CD8-positive, alpha-beta memory T cell (primary cell): ENCODE data around the gene VSTM2B. TPM values are rescaled to one million over a fixed set of nuclear protein-coding genes. Genes with fewer than 3 reads are reported as not detected.
A peak's percentile ranks its signal among the peaks of the same experiment; 100 is the strongest.

ENCODE experiments used
- CTCF ChIA-PET: fragments of 350-600 bp; sonication (Branson Sonifier 250); formaldehyde crosslinking; loops from one replicate; lab custom pipeline; 2021; ENCODE audit warnings: antibody characterized with exemption; lab: Charles Lee
- POLR2A ChIA-PET: fragments of 350-600 bp; sonication (Branson Sonifier 250); formaldehyde crosslinking; loops from one replicate; lab custom pipeline; 2021; ENCODE audit warnings: antibody characterized with exemption; lab: Charles Lee
- DNase-seq, 5 donors: peaks; one replicate each; pipeline versions ENCODE4 v3.0.0 to v3.0.0-alpha.2; 2020 to 2022; ENCODE audit warnings: mixed read lengths in 1 of 5
- H3K27ac ChIP-seq: one replicate; pipeline ENCODE4 v1.7.0; 2013; ENCODE audit warnings: low read depth, mild to moderate bottlenecking, low read length, moderate library complexity
- H3K27me3 ChIP-seq: 2 replicates; pipeline ENCODE4 v1.7.0; 2013; ENCODE audit warnings: low read length, mild to moderate bottlenecking; ENCODE audit not compliant: insufficient read depth, poor library complexity, severe bottlenecking
- H3K36me3 ChIP-seq: 2 replicates; pipeline ENCODE4 v1.7.0; 2013; ENCODE audit warnings: mild to moderate bottlenecking, low read length, moderate library complexity; ENCODE audit not compliant: insufficient read depth
- H3K4me1 ChIP-seq: 2 replicates; pipeline ENCODE4 v1.7.0; 2013; ENCODE audit warnings: mild to moderate bottlenecking, low read length, moderate library complexity; ENCODE audit not compliant: insufficient read depth
- H3K4me3 ChIP-seq: 2 replicates; pipeline ENCODE4 v1.7.0; 2013; ENCODE audit warnings: mild to moderate bottlenecking, low read length
- H3K9me3 ChIP-seq: 2 replicates; pipeline ENCODE4 v1.7.0; 2013; ENCODE audit warnings: mild to moderate bottlenecking, low read length
- H3K27ac Mint-ChIP-seq, 8 donors: one replicate each; pipeline ENCODE4 v1.8.0; 2020 to 2021; ENCODE audit warnings: mixed read lengths in 8 of 8, mild to moderate bottlenecking in 6 of 8, inconsistent platforms in 3 of 8, moderate library complexity in 3 of 8
- H3K27me3 Mint-ChIP-seq, 2 donors: one replicate each; pipeline ENCODE4 v1.8.0; 2020 to 2021; ENCODE audit warnings: mixed read lengths in 2 of 2, mild to moderate bottlenecking in 1 of 2, moderate library complexity in 1 of 2
- H3K36me3 Mint-ChIP-seq, 3 donors: one replicate each; pipeline ENCODE4 v1.8.0; 2020 to 2021; ENCODE audit warnings: mixed read lengths in 3 of 3, inconsistent platforms in 1 of 3, mild to moderate bottlenecking in 1 of 3
- H3K4me1 Mint-ChIP-seq, 3 donors: one replicate each; pipeline ENCODE4 v1.8.0; 2020 to 2021; ENCODE audit warnings: mixed read lengths in 3 of 3, inconsistent platforms in 1 of 3, mild to moderate bottlenecking in 1 of 3
- H3K4me3 Mint-ChIP-seq, 7 donors: one replicate each; pipeline ENCODE4 v1.8.0; 2020 to 2021; ENCODE audit warnings: mixed read lengths in 7 of 7, mild to moderate bottlenecking in 6 of 7, moderate library complexity in 4 of 7, inconsistent platforms in 2 of 7
- H3K9me3 Mint-ChIP-seq, 5 donors: one replicate each; pipeline ENCODE4 v1.8.0; 2020 to 2022; ENCODE audit warnings: mixed read lengths in 5 of 5, mild to moderate bottlenecking in 3 of 5, moderate library complexity in 2 of 5, inconsistent platforms in 1 of 5
- polyA plus RNA-seq: library from polyadenylated mRNA; unstranded; fragments of 300-500 nt; fragmentation: Illumina TruSeq; gene quantifications from one replicate; pipeline ENCODE4 v1.2.3, GENCODE V29; 2021
- total RNA-seq, 2 experiments: library from RNA; stranded (reverse); gene quantifications; one replicate each; pipeline ENCODE4 v1.2.3, GENCODE V29; 2021

The VSTM2B gene
- total and polyA plus RNA-seq, 3 experiments from 2014 or later = not detected

GRCh38 chr19:29578349-29578748 is 52.6 kb downstream of the VSTM2B start:
- peaks cover 9% of the 10 kb centered on the region for H3K27me3 ChIP-seq
- H3K36me3 ChIP-seq = no peaks in the 10 kb centered on the region
- H3K27ac ChIP-seq = no peak overlapping the region
- H3K9me3 ChIP-seq = no peaks in the 10 kb centered on the region
- no peak for DNase-seq
- peaks cover 0 to 9% (median 4%) of the 10 kb centered on the region in 5 donors for H3K9me3 Mint-ChIP-seq
- H3K36me3 Mint-ChIP-seq = peaks cover 0 to 6% (median 0%) of the 10 kb centered on the region in 3 donors
- H3K27ac Mint-ChIP-seq = no peak overlapping the region
- H3K4me1 ChIP-seq = no peaks in the 10 kb centered on the region
- CTCF ChIA-PET = no interaction called here
- no peak overlapping the region for H3K4me3 ChIP-seq
- H3K4me3 Mint-ChIP-seq = no peak overlapping the region
- peaks cover 0 to 6% (median 4%) of the 10 kb centered on the region in 3 donors for H3K4me1 Mint-ChIP-seq
- POLR2A ChIA-PET = no interaction called here
- peaks cover 30 to 53% of the 10 kb centered on the region in 2 donors for H3K27me3 Mint-ChIP-seq

GRCh38 chr19:29579308-29579910 is 53.6 kb downstream of the VSTM2B start:
- ChIA-PET CTCF (no interaction called here), POLR2A (no interaction called here)
- no peak overlapping the region for H3K27ac ChIP-seq
- Mint-ChIP-seq H3K27me3 (peaks cover 25 to 44% of the 10 kb centered on the region in 2 donors), H3K27ac (no peak overlapping the region), H3K4me3 (no peak overlapping the region), H3K4me1 (peaks cover 2 to 13% (median 11%) of the 10 kb centered on the region in 3 donors), H3K36me3 (peaks cover 0 to 11% (median 0%) of the 10 kb centered on the region in 3 donors), H3K9me3 (peaks cover 0 to 9% (median 4%) of the 10 kb centered on the region in 5 donors)
- peaks cover 9% of the 10 kb centered on the region for H3K27me3 ChIP-seq
- H3K9me3 ChIP-seq = no peaks in the 10 kb centered on the region
- no peak overlapping the region for H3K4me3 ChIP-seq
- H3K4me1 ChIP-seq = no peaks in the 10 kb centered on the region
- no peaks in the 10 kb centered on the region for H3K36me3 ChIP-seq
- DNase-seq = no peak

GRCh38 chr19:29581398-29581797 is 55.6 kb downstream of the VSTM2B start:
- Histone ChIP-seq H3K27ac (no peak overlapping the region), H3K9me3 (no peaks in the 10 kb centered on the region), H3K36me3 (no peaks in the 10 kb centered on the region), H3K27me3 (peaks cover 9% of the 10 kb centered on the region), H3K4me1 (no peaks in the 10 kb centered on the region), H3K4me3 (no peak overlapping the region)
- H3K4me3 Mint-ChIP-seq = no peak overlapping the region
- CTCF ChIA-PET = interaction anchor here (0.6 kb wide), 1 partner anchor 236 kb away, joined by 3 read pairs; no protein-coding TSS in a partner anchor
- peaks cover 2 to 13% (median 11%) of the 10 kb centered on the region in 3 donors for H3K4me1 Mint-ChIP-seq
- POLR2A ChIA-PET = no interaction called here
- no peak for DNase-seq
- H3K27me3 Mint-ChIP-seq = peaks cover 13 to 25% of the 10 kb centered on the region in 2 donors
- H3K36me3 Mint-ChIP-seq = peaks cover 0 to 11% (median 0%) of the 10 kb centered on the region in 3 donors
- H3K27ac Mint-ChIP-seq = no peak overlapping the region
- peaks cover 0 to 9% (median 4%) of the 10 kb centered on the region in 5 donors for H3K9me3 Mint-ChIP-seq

GRCh38 chr19:29583196-29583999 is 57.6 kb downstream of the VSTM2B start:
- H3K27me3 Mint-ChIP-seq = peaks cover 8 to 11% of the 10 kb centered on the region in 2 donors
- Histone ChIP-seq H3K27ac (no peak overlapping the region), H3K4me1 (peaks cover 9% of the 10 kb centered on the region), H3K4me3 (no peak overlapping the region), H3K36me3 (no peaks in the 10 kb centered on the region), H3K9me3 (no peaks in the 10 kb centered on the region), H3K27me3 (no peaks in the 10 kb centered on the region)
- H3K9me3 Mint-ChIP-seq = peaks cover 0 to 9% (median 4%) of the 10 kb centered on the region in 5 donors
- H3K4me1 Mint-ChIP-seq = peaks cover 16 to 31% (median 31%) of the 10 kb centered on the region in 3 donors
- no peak for DNase-seq
- POLR2A ChIA-PET = interaction anchor here (0.7 kb wide), 1 partner anchor 23 kb away, joined by 3 read pairs; the partner anchor contains the start of gene POP4
- no peak overlapping the region for H3K4me3 Mint-ChIP-seq
- CTCF ChIA-PET = no interaction called here
- H3K27ac Mint-ChIP-seq = peak overlapping the region in 1 of 8 donors; percentile 94
- H3K36me3 Mint-ChIP-seq = peaks cover 0 to 11% (median 0%) of the 10 kb centered on the region in 3 donors

GRCh38 chr19:29586401-29586800 is 60.6 kb downstream of the VSTM2B start:
- Histone ChIP-seq H3K9me3 (no peaks in the 10 kb centered on the region), H3K4me1 (peaks cover 9% of the 10 kb centered on the region), H3K4me3 (no peak overlapping the region), H3K36me3 (no peaks in the 10 kb centered on the region), H3K27me3 (no peaks in the 10 kb centered on the region), H3K27ac (no peak overlapping the region)
- Mint-ChIP-seq H3K36me3 (peaks cover 0 to 5% (median 0%) of the 10 kb centered on the region in 3 donors), H3K27me3 (peaks cover 4 to 5% of the 10 kb centered on the region in 2 donors), H3K4me1 (peaks cover 16 to 34% (median 31%) of the 10 kb centered on the region in 3 donors), H3K9me3 (peaks cover 0 to 3% (median 0%) of the 10 kb centered on the region in 5 donors), H3K27ac (peak overlapping the region in 6 of 8 donors; percentile 34 to 92 (median 69)), H3K4me3 (no peak overlapping the region)
- no peak for DNase-seq
- ChIA-PET CTCF (interaction anchor here (1.6 to 1.7 kb wide), 2 partner anchors 9 to 11 kb away, joined by 5 to 10 read pairs; no protein-coding TSS in a partner anchor), POLR2A (interaction anchor here (1.7 kb wide), 1 partner anchor 19 kb away, joined by 14 read pairs; the partner anchor contains the start of gene POP4)

- no peaks in the 10 kb centered on the region for H3K9me3 Mint-ChIP-seq
- peaks cover 0 to 5% (median 0%) of the 10 kb centered on the region in 3 donors for H3K36me3 Mint-ChIP-seq
- H3K4me3 ChIP-seq = no peak overlapping the region
- CTCF ChIA-PET = interaction anchor here (1.0 to 1.7 kb wide), 8 partner anchors 10 to 173 kb away, joined by 3 to 10 read pairs (median 3); partner anchors contain the start of gene POP4
- peaks cover 4 to 12% of the 10 kb centered on the region in 2 donors for H3K27me3 Mint-ChIP-seq
- H3K27ac Mint-ChIP-seq = peak overlapping the region; percentile 28 to 92 (median 78)
- H3K4me3 Mint-ChIP-seq = peak overlapping the region in 3 of 7 donors; percentile 8 to 59 (median 8)
- no peak for DNase-seq
- peaks cover 16 to 34% (median 31%) of the 10 kb centered on the region in 3 donors for H3K4me1 Mint-ChIP-seq
- POLR2A ChIA-PET = interaction anchor here (1.7 kb wide), 1 partner anchor 19 kb away, joined by 14 read pairs; the partner anchor contains the start of gene POP4
- no peaks in the 10 kb centered on the region for H3K9me3 ChIP-seq
- peaks cover 9% of the 10 kb centered on the region for H3K4me1 ChIP-seq
- peak overlapping the region; percentile 44 for H3K27ac ChIP-seq
- no peaks in the 10 kb centered on the region for H3K36me3 ChIP-seq
- H3K27me3 ChIP-seq = peaks cover 1% of the 10 kb centered on the region
Observed at GRCh38 chr19:29587059-29587458, 61.3 kb downstream of the VSTM2B start.

GRCh38 chr19:29587518-29587986 is 61.8 kb downstream of the VSTM2B start:
- Histone ChIP-seq H3K4me1 (peaks cover 9% of the 10 kb centered on the region), H3K27me3 (peaks cover 4% of the 10 kb centered on the region), H3K36me3 (no peaks in the 10 kb centered on the region), H3K27ac (peak overlapping the region; percentile 44), H3K9me3 (no peaks in the 10 kb centered on the region), H3K4me3 (no peak overlapping the region)
- peaks cover 16 to 33% (median 31%) of the 10 kb centered on the region in 3 donors for H3K4me1 Mint-ChIP-seq
- peaks cover 6 to 12% of the 10 kb centered on the region in 2 donors for H3K27me3 Mint-ChIP-seq
- CTCF ChIA-PET = interaction anchor here (1.0 to 1.7 kb wide), 8 partner anchors 10 to 172 kb away, joined by 3 to 10 read pairs (median 3); partner anchors contain the start of gene POP4
- peak overlapping the region in 4 of 7 donors; percentile 8 to 59 (median 16) for H3K4me3 Mint-ChIP-seq
- H3K36me3 Mint-ChIP-seq = peaks cover 0 to 5% (median 0%) of the 10 kb centered on the region in 3 donors
- POLR2A ChIA-PET = interaction anchor here (1.7 kb wide), 1 partner anchor 18 kb away, joined by 14 read pairs; the partner anchor contains the start of gene POP4
- peak overlapping the region; percentile 28 to 92 (median 74) for H3K27ac Mint-ChIP-seq
- DNase-seq = peak; percentile 19 to 89 (median 49)
- H3K9me3 Mint-ChIP-seq = no peaks in the 10 kb centered on the region
